Trophoblast cell (in vitro differentiated cells and primary cell): ENCODE measurements around the gene PTPN1.
"Not testable (repeated sequence)": the region's sequence is repeated elsewhere in the genome, so short reads cannot be mapped to it uniquely, and the experiment has no call there.

Experiments
- DNase-seq, 2 donors: peaks; one replicate each; pipeline ENCODE4 v3.0.0-alpha.2; 2016
- H2AFZ ChIP-seq: 2 replicates; pipeline ENCODE4 v1.6.1; 2013; ENCODE audit warnings: low read length, moderate library complexity, mild to moderate bottlenecking; ENCODE audit not compliant: insufficient read depth, poor library complexity
- H2AK5ac ChIP-seq: 2 replicates; pipeline ENCODE4 v1.6.1; 2013; ENCODE audit warnings: mild to moderate bottlenecking, low read length
- H2BK120ac ChIP-seq: 2 replicates; pipeline ENCODE4 v1.6.1; 2013; ENCODE audit warnings: low read length, mild to moderate bottlenecking, moderate library complexity; ENCODE audit not compliant: insufficient read depth, poor library complexity
- H2BK12ac ChIP-seq: 2 replicates; pipeline ENCODE4 v1.6.1; 2013; ENCODE audit warnings: mild to moderate bottlenecking, low read length, moderate library complexity
- H2BK5ac ChIP-seq: 2 replicates; pipeline ENCODE4 v1.6.1; 2013; ENCODE audit warnings: low read length, low read depth, moderate library complexity, mild to moderate bottlenecking; ENCODE audit not compliant: poor library complexity
- H3K14ac ChIP-seq: 2 replicates; pipeline ENCODE4 v1.6.1; 2013; ENCODE audit warnings: mild to moderate bottlenecking, low read length
- H3K18ac ChIP-seq: 2 replicates; pipeline ENCODE4 v1.6.1; 2013; ENCODE audit warnings: mild to moderate bottlenecking, low read length
- H3K23ac ChIP-seq: 2 replicates; pipeline ENCODE4 v1.6.1; 2013; ENCODE audit warnings: low read length
- H3K27ac ChIP-seq: 2 replicates; pipeline ENCODE4 v1.5.1; 2013; ENCODE audit warnings: low read depth, mild to moderate bottlenecking, inconsistent platforms, low read length, moderate library complexity
- H3K27me3 ChIP-seq: 2 replicates; pipeline ENCODE4 v1.6.1; 2013; ENCODE audit warnings: inconsistent platforms, mild to moderate bottlenecking, low read length, moderate library complexity; ENCODE audit not compliant: insufficient read depth
- H3K36me3 ChIP-seq, 2 experiments: 1 replicate in 1 of 2; 2 replicates in 1 of 2; pipeline ENCODE4 v1.6.1; 2013; ENCODE audit warnings: low read length in 2 of 2, mild to moderate bottlenecking in 2 of 2, moderate library complexity in 1 of 2; ENCODE audit not compliant: insufficient read depth in 2 of 2, control insufficient read depth in 1 of 2
- H3K4ac ChIP-seq: 2 replicates; pipeline ENCODE4 v1.6.1; 2013; ENCODE audit warnings: low read depth, mild to moderate bottlenecking, low read length, moderate library complexity
- H3K4me1 ChIP-seq, 2 experiments: 1 replicate in 1 of 2; 2 replicates in 1 of 2; pipeline ENCODE4 v1.6.1; 2013; ENCODE audit warnings: low read length in 2 of 2, mild to moderate bottlenecking in 2 of 2, moderate library complexity in 1 of 2; ENCODE audit not compliant: insufficient read depth in 2 of 2, control insufficient read depth in 1 of 2
- H3K4me2 ChIP-seq: 2 replicates; pipeline ENCODE4 v1.6.1; 2013; ENCODE audit warnings: inconsistent platforms, mild to moderate bottlenecking, low read length, moderate library complexity
- H3K4me3 ChIP-seq: 2 replicates; pipeline ENCODE4 v1.5.1; 2013; ENCODE audit warnings: mild to moderate bottlenecking, low read depth, low read length, inconsistent platforms
- H3K79me1 ChIP-seq: one replicate; pipeline ENCODE4 v1.6.1; 2013; ENCODE audit warnings: low read length
- H3K79me2 ChIP-seq: 2 replicates; pipeline ENCODE4 v1.6.1; 2013; ENCODE audit warnings: low read length, mild to moderate bottlenecking; ENCODE audit not compliant: control insufficient read depth, insufficient read depth, poor library complexity
- H3K9ac ChIP-seq: 2 replicates; pipeline ENCODE4 v1.6.1; 2013; ENCODE audit warnings: mild to moderate bottlenecking, low read length
- H3K9me3 ChIP-seq: 2 replicates; pipeline ENCODE4 v1.6.1; 2013; ENCODE audit warnings: low read depth, mild to moderate bottlenecking, control low read depth, inconsistent platforms, low read length; ENCODE audit not compliant: insufficient read depth
- H4K12ac ChIP-seq: 2 replicates; pipeline ENCODE4 v1.6.1; 2013; ENCODE audit warnings: low read depth, mild to moderate bottlenecking, low read length, moderate library complexity
- H4K8ac ChIP-seq: 2 replicates; pipeline ENCODE4 v1.6.1; 2013; ENCODE audit warnings: low read depth, mild to moderate bottlenecking, low read length, moderate library complexity
- H4K91ac ChIP-seq: one replicate; pipeline ENCODE4 v1.6.1; 2013; ENCODE audit warnings: low read depth, mild to moderate bottlenecking, low read length, moderate library complexity
- WGBS: extraction: QIAGEN DNeasy Blood & Tissue Kit; methylation state at CpG from one replicate; pipeline ENCODE4 v1.1.7; 2013; ENCODE audit warnings: missing lambda C conversion rate; ENCODE audit not compliant: insufficient read length, insufficient coverage; ENCODE audit errors: extremely low coverage; 5-methylcytosine and 5-hydroxymethylcytosine counted together

PTPN1 gene

GRCh38 chr20:50598074-50598473 is 87.9 kb downstream of the PTPN1 start:
- H3K9me3 ChIP-seq: peaks cover 2% of the 10 kb centered on the region

GRCh38 chr20:50598768-50599167 is 88.6 kb downstream of the PTPN1 start:
- not testable (repeated sequence) for H2AFZ ChIP-seq, H2BK120ac ChIP-seq, H3K18ac ChIP-seq, H4K91ac ChIP-seq, H3K36me3 ChIP-seq, H3K9ac ChIP-seq, H3K23ac ChIP-seq, H4K12ac ChIP-seq, DNase-seq, H2BK5ac ChIP-seq, H3K79me1 ChIP-seq, H3K4me1 ChIP-seq, H3K27me3 ChIP-seq, H3K79me2 ChIP-seq, H2AK5ac ChIP-seq, H4K8ac ChIP-seq, H3K9me3 ChIP-seq, H3K14ac ChIP-seq, H3K4me3 ChIP-seq, H3K4ac ChIP-seq, H3K27ac ChIP-seq, H2BK12ac ChIP-seq, H3K4me2 ChIP-seq
- no CpG with 5 or more reads among the region's 5 CpGs for WGBS

More at GRCh38 chr20:50598074-50598473, 87.9 kb downstream of the PTPN1 start:
- no CpG with 5 or more reads among the region's 7 CpGs for WGBS
- no peak overlapping the region for H4K91ac ChIP-seq
- H4K12ac ChIP-seq: no peak overlapping the region
- no peak overlapping the region for H3K14ac ChIP-seq
- no peak overlapping the region for H3K27ac ChIP-seq
- no peak overlapping the region for H2AFZ ChIP-seq
- H3K36me3 ChIP-seq: no peaks in the 10 kb centered on the region
- H3K4ac ChIP-seq: no peak overlapping the region
- H3K4me1 ChIP-seq: peaks cover 5 to 8% of the 10 kb centered on the region in 2 experiments
- no peak overlapping the region for H3K23ac ChIP-seq
- no peak for DNase-seq
- no peak overlapping the region for H3K4me2 ChIP-seq
- H3K79me2 ChIP-seq: no peaks in the 10 kb centered on the region
- no peak overlapping the region for H3K18ac ChIP-seq
- H2BK5ac ChIP-seq: no peak overlapping the region
- no peak overlapping the region for H4K8ac ChIP-seq
- no peaks in the 10 kb centered on the region for H3K79me1 ChIP-seq
- H2AK5ac ChIP-seq: no peak overlapping the region
- no peaks in the 10 kb centered on the region for H3K27me3 ChIP-seq
- no peak overlapping the region for H3K9ac ChIP-seq
- H3K4me3 ChIP-seq: no peak overlapping the region
- H2BK120ac ChIP-seq: no peak overlapping the region
- H2BK12ac ChIP-seq: no peak overlapping the region

GRCh38 chr20:50600281-50600895 is 90.2 kb downstream of the PTPN1 start:
- Histone ChIP-seq H3K27ac (no peak overlapping the region), H3K23ac (no peak overlapping the region), H4K12ac (no peak overlapping the region), H2BK120ac (no peak overlapping the region), H3K79me2 (no peaks in the 10 kb centered on the region), H2AFZ (no peak overlapping the region), H3K9me3 (peaks cover 2% of the 10 kb centered on the region), H2BK5ac (no peak overlapping the region), H3K4me2 (no peak overlapping the region), H3K18ac (no peak overlapping the region), H3K4me3 (no peak overlapping the region), H3K36me3 (no peaks in the 10 kb centered on the region), H3K4ac (no peak overlapping the region), H3K14ac (no peak overlapping the region), H3K79me1 (no peaks in the 10 kb centered on the region), H4K91ac (no peak overlapping the region), H4K8ac (no peak overlapping the region), H3K4me1 (peaks cover 5 to 8% of the 10 kb centered on the region in 2 experiments), H2AK5ac (no peak overlapping the region), H3K27me3 (no peaks in the 10 kb centered on the region), H2BK12ac (no peak overlapping the region), H3K9ac (no peak overlapping the region)
- WGBS: no CpG with 5 or more reads among the region's 12 CpGs
- DNase-seq: no peak

GRCh38 chr20:50601511-50602431 is 91.6 kb downstream of the PTPN1 start:
- Histone ChIP-seq H2BK12ac (no peak overlapping the region), H2BK120ac (no peak overlapping the region), H4K91ac (no peak overlapping the region), H4K8ac (no peak overlapping the region), H3K4me2 (no peak overlapping the region), H3K9me3 (peaks cover 2% of the 10 kb centered on the region), H3K14ac (no peak overlapping the region), H3K27ac (no peak overlapping the region), H3K9ac (no peak overlapping the region), H3K4me3 (no peak overlapping the region), H2AK5ac (no peak overlapping the region), H3K79me2 (no peaks in the 10 kb centered on the region), H3K18ac (no peak overlapping the region), H2AFZ (no peak overlapping the region), H3K79me1 (no peaks in the 10 kb centered on the region), H3K27me3 (no peaks in the 10 kb centered on the region), H3K36me3 (no peaks in the 10 kb centered on the region), H3K4ac (no peak overlapping the region), H4K12ac (no peak overlapping the region), H3K23ac (no peak overlapping the region), H3K4me1 (peaks cover 3% of the 10 kb centered on the region in 2 experiments), H2BK5ac (no peak overlapping the region)
- DNase-seq: no peak
- no CpG with 5 or more reads among the region's 33 CpGs for WGBS
